Fibroblast of lung (primary cell): Measurements from ENCODE around the gene RAP1GAP2. TPM values are rescaled to one million over a fixed set of nuclear protein-coding genes. Genes with fewer than 3 reads are reported as not detected.
"Not testable (repeated sequence)": the region's sequence is repeated elsewhere in the genome, so short reads cannot be mapped to it uniquely, and the experiment has no call there.

Experiments used
- DNase-seq, 2 donors: peaks; one replicate each; pipeline versions ENCODE4 v3.0.0 to v3.0.0-alpha.2; 2010; ENCODE audit warnings: low read depth in 2 of 2
- H2AFZ ChIP-seq: 2 replicates; pipeline ENCODE4 v1.5.1; 2012; ENCODE audit warnings: low read length, control low read depth, inconsistent platforms
- H3K27ac ChIP-seq: 2 replicates; pipeline ENCODE4 v1.5.1; 2011; ENCODE audit warnings: low read length, control low read depth; ENCODE audit not compliant: insufficient read depth
- H3K27me3 ChIP-seq: 2 replicates; pipeline ENCODE4 v1.5.1; 2011; ENCODE audit warnings: mild to moderate bottlenecking, low read length; ENCODE audit not compliant: control insufficient read depth, insufficient read depth
- H3K36me3 ChIP-seq: 2 replicates; pipeline ENCODE4 v1.5.1; 2011; ENCODE audit warnings: low read length; ENCODE audit not compliant: control insufficient read depth, insufficient read depth
- H3K4me1 ChIP-seq: 2 replicates; pipeline ENCODE4 v1.5.1; 2011; ENCODE audit warnings: low read length; ENCODE audit not compliant: control insufficient read depth, insufficient read depth; ENCODE audit errors: extremely low read depth
- H3K4me2 ChIP-seq: 2 replicates; pipeline ENCODE4 v1.5.1; 2011; ENCODE audit warnings: low read length, control low read depth; ENCODE audit not compliant: insufficient read depth; ENCODE audit errors: extremely low read depth
- H3K4me3 ChIP-seq, 4 experiments: fragments of 200-600 bp in 1 of 4; sonication (generic) in 1 of 4; replicated peaks in 1 of 4; 2 replicates each; pipeline ENCODE4 v1.5.1; 2011 to 2016; ENCODE audit warnings: low read length in 4 of 4, low read depth in 3 of 4, mild to moderate bottlenecking in 3 of 4, control low read depth in 2 of 4, inconsistent platforms in 1 of 4, mixed read lengths in 1 of 4; ENCODE audit not compliant: insufficient read depth in 1 of 4; ENCODE audit errors: control extremely low read depth in 1 of 4
- H3K79me2 ChIP-seq: 2 replicates; pipeline ENCODE4 v1.5.1; 2012; ENCODE audit warnings: mild to moderate bottlenecking, low read length, inconsistent platforms; ENCODE audit not compliant: control insufficient read depth, insufficient read depth
- H3K9ac ChIP-seq: 2 replicates; pipeline ENCODE4 v1.5.1; 2011; ENCODE audit warnings: mild to moderate bottlenecking, low read length, control low read depth; ENCODE audit not compliant: insufficient read depth
- H3K9me3 ChIP-seq: 2 replicates; pipeline ENCODE4 v1.5.1; 2012; ENCODE audit warnings: low read depth, low read length; ENCODE audit not compliant: control insufficient read depth, insufficient read depth
- H4K20me1 ChIP-seq: 2 replicates; pipeline ENCODE4 v1.5.1; 2011; ENCODE audit warnings: low read length; ENCODE audit not compliant: control insufficient read depth, insufficient read depth; ENCODE audit errors: extremely low read depth
- CTCF ChIP-seq, 2 donors: IDR thresholded peaks in 1 of 2; conservative IDR thresholded peaks in 1 of 2; 1 replicate in 1 of 2; 2 replicates in 1 of 2; pipeline ENCODE4 v1.5.1; 2011 to 2012; ENCODE audit warnings: low read length in 2 of 2, control low read depth in 1 of 2, inconsistent platforms in 1 of 2, low read depth in 1 of 2, mild to moderate bottlenecking in 1 of 2
- EZH2 ChIP-seq: IDR thresholded peaks from 2 replicates; pipeline ENCODE4 v1.5.1; 2012; ENCODE audit warnings: low read length, control low read depth, mild to moderate bottlenecking; ENCODE audit errors: missing control alignments
- polyA plus RNA-seq, 2 donors: library from polyadenylated mRNA; depleted of rRNA in 1 of 2; stranded (reverse) in 1 of 2; unstranded in 1 of 2; fragments of >200 nt; gene quantifications; 2 replicates each; pipeline ENCODE4 v1.2.1, GENCODE V29; 2011 to 2012; ENCODE audit warnings: missing spikeins in 1 of 2
- total RNA-seq: library from RNA; depleted of rRNA; stranded (reverse); fragments of >200 nt; gene quantifications from 2 replicates; pipeline ENCODE4 v1.2.1, GENCODE V29; 2014

Gene RAP1GAP2
- total and polyA plus RNA-seq, 2 donors (not counting 1 experiment from before 2014, with no cell fraction given), result 0.33 to 0.99 TPM

DNA sequence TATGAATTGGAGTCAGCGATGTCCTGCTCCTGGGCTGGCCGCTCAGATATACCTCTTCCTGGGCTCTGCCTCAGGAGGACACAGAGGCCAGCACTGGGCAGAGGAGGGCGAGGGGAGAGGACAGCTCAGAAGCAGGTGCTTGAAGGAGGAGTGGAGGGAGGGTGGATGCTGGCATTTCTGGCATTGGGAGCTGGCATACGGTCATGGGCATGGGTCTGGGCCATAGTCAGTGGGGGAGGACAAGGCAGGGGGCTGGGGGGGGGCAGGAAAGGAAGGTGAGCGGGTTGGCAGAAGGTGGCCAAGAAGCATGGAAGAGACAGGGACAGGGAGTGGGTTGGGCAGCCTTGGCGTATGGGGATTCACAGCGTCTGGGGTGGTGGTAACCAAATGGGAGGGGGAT lies 16.7 kb upstream of the RAP1GAP2 start:
- H3K9ac ChIP-seq, result no peak overlapping the region
- no peaks in the 10 kb centered on the region for H3K4me1 ChIP-seq
- no peak overlapping the region for H2AFZ ChIP-seq
- no peak overlapping the region for H3K27ac ChIP-seq
- no peaks in the 10 kb centered on the region for H3K79me2 ChIP-seq
- H4K20me1 ChIP-seq, result no peaks in the 10 kb centered on the region
- H3K4me3 ChIP-seq, result no peak overlapping the region
- DNase-seq, result no peak
- no peaks in the 10 kb centered on the region for H3K9me3 ChIP-seq
- no peak overlapping the region for H3K4me2 ChIP-seq
- H3K27me3 ChIP-seq, result peaks cover 12% of the 10 kb centered on the region
- TF ChIP-seq CTCF (conservative IDR thresholded peaks at IDR 0.05 in 1 of 2, IDR thresholded peaks at IDR 0.05 in 1 of 2; ENCODE audit: low read depth in 1 of 2, low read length in 2 of 2) (no peak), EZH2 (no peak)
- H3K36me3 ChIP-seq, result no peaks in the 10 kb centered on the region

- no peak overlapping the region for H3K4me2 ChIP-seq
- H3K9me3 ChIP-seq, result no peaks in the 10 kb centered on the region
- H3K4me3 ChIP-seq, result no peak overlapping the region
- TF ChIP-seq CTCF (conservative IDR thresholded peaks at IDR 0.05 in 1 of 2, IDR thresholded peaks at IDR 0.05 in 1 of 2; ENCODE audit: low read depth in 1 of 2, low read length in 2 of 2), result no peak
- no peak for TF ChIP-seq EZH2
- no peaks in the 10 kb centered on the region for H3K36me3 ChIP-seq
- H3K4me1 ChIP-seq, result no peaks in the 10 kb centered on the region
- DNase-seq, result no peak
- H3K27ac ChIP-seq, result no peak overlapping the region
- H3K27me3 ChIP-seq, result peaks cover 12% of the 10 kb centered on the region
- H3K9ac ChIP-seq, result no peak overlapping the region
- no peaks in the 10 kb centered on the region for H4K20me1 ChIP-seq
- no peak overlapping the region for H2AFZ ChIP-seq
- no peaks in the 10 kb centered on the region for H3K79me2 ChIP-seq
Observed at GRCh38 chr17:2780256-2780655, 16.0 kb upstream of the RAP1GAP2 start.

- TF ChIP-seq EZH2 (no peak), CTCF (conservative IDR thresholded peaks at IDR 0.05 in 1 of 2, IDR thresholded peaks at IDR 0.05 in 1 of 2; ENCODE audit: low read depth in 1 of 2, low read length in 2 of 2) (no peak)
- DNase-seq, result no peak
- Histone ChIP-seq H2AFZ (no peak overlapping the region), H3K9me3 (no peaks in the 10 kb centered on the region), H3K4me1 (no peaks in the 10 kb centered on the region), H3K27ac (no peak overlapping the region), H3K4me2 (no peak overlapping the region), H3K4me3 (no peak overlapping the region), H3K9ac (no peak overlapping the region), H3K36me3 (no peaks in the 10 kb centered on the region), H4K20me1 (no peaks in the 10 kb centered on the region), H3K27me3 (peaks cover 9% of the 10 kb centered on the region), H3K79me2 (no peaks in the 10 kb centered on the region)
Observed at GRCh38 chr17:2780931-2781454, 15.2 kb upstream of the RAP1GAP2 start.

- H3K27me3 ChIP-seq, H3K9me3 ChIP-seq: not testable (repeated sequence)
Observed at GRCh38 chr17:2781598-2781997, 14.6 kb upstream of the RAP1GAP2 start.

More at GRCh38 chr17:2781598-2781997, 14.6 kb upstream of the RAP1GAP2 start:
- H3K27ac ChIP-seq, H3K4me1 ChIP-seq, H3K79me2 ChIP-seq, H3K4me2 ChIP-seq, DNase-seq, H3K4me3 ChIP-seq, H2AFZ ChIP-seq, H3K9ac ChIP-seq, H3K36me3 ChIP-seq, H4K20me1 ChIP-seq: not testable (repeated sequence)
